ENCODE data around the gene CCS.
"Not testable (repeated sequence)": the region's sequence is repeated elsewhere in the genome, so short reads cannot be mapped to it uniquely, and the experiment has no call there.

Gene CCS

DNA sequence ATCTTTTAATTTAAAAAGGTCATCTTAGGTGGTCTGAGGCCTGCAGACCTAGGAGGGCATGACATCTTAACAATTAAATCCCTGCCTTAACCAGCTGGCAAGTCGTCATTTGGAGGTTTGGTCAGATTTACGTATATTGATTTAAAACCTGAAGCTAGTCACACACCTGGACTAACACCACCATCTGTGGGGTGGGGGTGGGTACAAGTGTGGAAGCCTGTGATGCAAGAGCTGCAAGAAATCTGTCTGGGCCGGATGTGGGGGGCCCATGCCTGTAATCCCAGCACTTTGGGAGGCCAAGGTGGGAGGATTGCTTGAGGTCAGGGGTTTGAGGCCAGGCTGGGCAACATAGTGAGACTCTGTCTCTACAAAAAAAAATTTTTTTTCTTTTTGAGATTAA is 11.7 kb upstream of the CCS start:
- Histone ChIP-seq H3K4me3 (no peak overlapping the region), H3K9me3 (replicated peaks in 1 of 11) (peaks cover 18 to 24% (median 22%) of the 10 kb centered on the region in 11 experiments), H3K27ac (no peak overlapping the region), H3K4me2 (no peak overlapping the region), H3K9ac (no peak overlapping the region), H3K36me3 (no peaks in the 10 kb centered on the region), H4K20me1 (no peaks in the 10 kb centered on the region), H3K27me3 (no peaks in the 10 kb centered on the region), H3K4me1 (no peaks in the 10 kb centered on the region; a peak in 1 of 20 replicates)
- no peak for TF ChIP-seq Cebpa-rat (IDR thresholded peaks at IDR 0.05)

GRCh38 chr11:66582565-66583147 is 10.3 kb upstream of the CCS start:
- H3K4me1 ChIP-seq, H3K4me3 ChIP-seq, H3K27ac ChIP-seq, H3K27me3 ChIP-seq, H3K9ac ChIP-seq, H3K4me2 ChIP-seq, H3K36me3 ChIP-seq, H4K20me1 ChIP-seq: not testable (repeated sequence)
- H3K9me3 ChIP-seq (replicated peaks in 1 of 11): peaks cover 18 to 28% (median 24%) of the 10 kb centered on the region in 11 experiments

GRCh38 chr11:66585447-66585846 is 7.5 kb upstream of the CCS start:
- not testable (repeated sequence) for H3K27me3 ChIP-seq, H4K20me1 ChIP-seq, H3K4me1 ChIP-seq, H3K4me3 ChIP-seq, H3K27ac ChIP-seq, H3K36me3 ChIP-seq, H3K4me2 ChIP-seq, H3K9ac ChIP-seq
- H3K9me3 ChIP-seq (replicated peaks in 1 of 11): peaks cover 22 to 45% (median 33%) of the 10 kb centered on the region in 11 experiments

- Histone ChIP-seq H3K36me3 (no peaks in the 10 kb centered on the region), H3K9me3 (replicated peaks in 1 of 11) (peaks cover 24 to 52% (median 35%) of the 10 kb centered on the region in 11 experiments), H3K4me1 (peaks cover 0 to 9% (median 5%) of the 10 kb centered on the region in 10 experiments; a peak in 12 of 20 replicates), H3K27me3 (no peaks in the 10 kb centered on the region), H4K20me1 (no peaks in the 10 kb centered on the region), H3K4me3 (no peak overlapping the region), H3K4me2 (no peak overlapping the region), H3K9ac (no peak overlapping the region), H3K27ac (no peak overlapping the region)
- no peak for TF ChIP-seq Cebpa-rat (IDR thresholded peaks at IDR 0.05)
These were observed 6.8 kb upstream of the CCS start for GRCh38 chr11:66586136-66586535.

DNA sequence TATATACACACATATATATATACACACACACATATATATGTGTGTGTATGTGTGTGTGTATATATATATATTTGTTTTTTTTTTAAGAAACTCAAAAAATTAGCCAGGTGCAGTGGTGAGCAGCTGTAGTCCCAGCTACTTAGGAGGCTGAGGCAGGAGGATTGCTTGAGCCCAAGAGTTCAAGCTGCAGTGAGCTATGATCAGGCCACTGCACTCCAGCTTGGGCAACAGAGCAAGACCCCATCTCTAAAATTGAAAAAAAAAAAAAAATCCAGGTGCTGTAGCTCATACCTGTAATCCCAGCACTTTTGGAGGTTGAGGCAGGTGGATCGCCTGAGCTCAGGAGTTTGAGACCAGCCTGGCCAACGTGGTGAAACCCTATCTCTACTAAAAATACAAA is 3.7 kb upstream of the CCS start:
- H3K27me3 ChIP-seq, H3K27ac ChIP-seq, H3K4me2 ChIP-seq, H3K9ac ChIP-seq, H4K20me1 ChIP-seq, H3K36me3 ChIP-seq, H3K4me3 ChIP-seq: not testable (repeated sequence)
- H3K9me3 ChIP-seq (replicated peaks in 1 of 11): peaks cover 0 to 32% (median 17%) of the 10 kb centered on the region in 11 experiments; a peak in 18 of 22 replicates
- H3K4me1 ChIP-seq: peaks cover 18 to 38% (median 33%) of the 10 kb centered on the region in 10 experiments

- H4K20me1 ChIP-seq: peaks cover 0 to 8% (median 0%) of the 10 kb centered on the region in 11 experiments; a peak in 2 of 22 replicates
- H3K27ac ChIP-seq: no peak overlapping the region
- H3K9me3 ChIP-seq (replicated peaks in 1 of 11): peaks cover 0 to 32% (median 17%) of the 10 kb centered on the region in 11 experiments; a peak in 18 of 22 replicates
- H3K4me2 ChIP-seq: peak overlapping the region in 2 of 11 experiments; percentile 93 to 98; a peak in 5 of 22 replicates
- H3K36me3 ChIP-seq: no peaks in the 10 kb centered on the region
- no peak for TF ChIP-seq Cebpa-rat (IDR thresholded peaks at IDR 0.05)
- H3K4me1 ChIP-seq: peaks cover 26 to 46% (median 41%) of the 10 kb centered on the region in 10 experiments
- H3K27me3 ChIP-seq: no peaks in the 10 kb centered on the region
- no peak overlapping the region for H3K4me3 ChIP-seq
- H3K9ac ChIP-seq: no peak overlapping the region
These were observed 2.8 kb upstream of the CCS start for GRCh38 chr11:66589996-66590675.

GRCh38 chr11:66591175-66591574 is 1.8 kb upstream of the CCS start:
- Histone ChIP-seq H3K36me3 (no peaks in the 10 kb centered on the region), H3K4me3 (no peak overlapping the region), H4K20me1 (peaks cover 0 to 16% (median 6%) of the 10 kb centered on the region in 11 experiments; a peak in 6 of 22 replicates), H3K27ac (no peak overlapping the region), H3K9ac (no peak overlapping the region), H3K4me2 (peak overlapping the region in 8 of 11 experiments; percentile 90 to 98 (median 94); a peak in 12 of 22 replicates), H3K9me3 (replicated peaks in 1 of 11) (peaks cover 0 to 31% (median 17%) of the 10 kb centered on the region in 11 experiments; a peak in 18 of 22 replicates), H3K4me1 (peaks cover 36 to 57% (median 52%) of the 10 kb centered on the region in 10 experiments), H3K27me3 (no peaks in the 10 kb centered on the region)
- no peak for TF ChIP-seq Cebpa-rat (IDR thresholded peaks at IDR 0.05)

GRCh38 chr11:66593303-66593635 is 284 bp downstream of the CCS start:
- Histone ChIP-seq H3K4me2 (peak overlapping the region; percentile 90 to 99 (median 95)), H3K36me3 (peaks cover 0 to 4% (median 0%) of the 10 kb centered on the region in 11 experiments; a peak in 3 of 22 replicates), H3K9me3 (replicated peaks in 1 of 11) (peaks cover 0 to 29% (median 17%) of the 10 kb centered on the region in 11 experiments; a peak in 17 of 22 replicates), H3K4me1 (peaks cover 45 to 66% (median 60%) of the 10 kb centered on the region in 10 experiments), H3K4me3 (peak overlapping the region; percentile 61 to 79 (median 71)), H3K27me3 (no peaks in the 10 kb centered on the region), H3K27ac (peak overlapping the region; percentile 70 to 89 (median 79)), H3K9ac (peak overlapping the region; percentile 72 to 92 (median 85)), H4K20me1 (peaks cover 0 to 16% (median 6%) of the 10 kb centered on the region in 11 experiments; a peak in 6 of 22 replicates)
- TF ChIP-seq Cebpa-rat (IDR thresholded peaks at IDR 0.05): no peak

- no peak for TF ChIP-seq Cebpa-rat (IDR thresholded peaks at IDR 0.05)
- H3K9me3 ChIP-seq (replicated peaks in 1 of 11): peaks cover 0 to 29% (median 17%) of the 10 kb centered on the region in 11 experiments; a peak in 17 of 22 replicates
- peak overlapping the region; percentile 72 to 92 (median 85) for H3K9ac ChIP-seq
- peaks cover 0 to 4% (median 0%) of the 10 kb centered on the region in 11 experiments; a peak in 6 of 22 replicates for H3K36me3 ChIP-seq
- peaks cover 45 to 66% (median 60%) of the 10 kb centered on the region in 10 experiments for H3K4me1 ChIP-seq
- H3K27ac ChIP-seq: peak overlapping the region; percentile 70 to 89 (median 79)
- peaks cover 0 to 16% (median 6%) of the 10 kb centered on the region in 11 experiments; a peak in 7 of 22 replicates for H4K20me1 ChIP-seq
- peak overlapping the region; percentile 90 to 99 (median 95) for H3K4me2 ChIP-seq
- peak overlapping the region; percentile 61 to 79 (median 71) for H3K4me3 ChIP-seq
- no peaks in the 10 kb centered on the region for H3K27me3 ChIP-seq
These were observed 665 bp downstream of the CCS start for GRCh38 chr11:66593650-66594049.
